Right cardiac atrium (tissue), 5 donors: Measurements from ENCODE around the gene MAPKBP1. TPM values are rescaled to one million over a fixed set of nuclear protein-coding genes. Genes with fewer than 3 reads are reported as not detected.
A peak's percentile ranks its signal among the peaks of the same experiment; 100 is the strongest.

Experiments
- ATAC-seq, 2 donors: fragments of 200-7000 bp; cut with Tn5 transposase; one replicate each; pipeline versions ENCODE4 v1.8.0 to v1.9.1; 2020; ENCODE audit warnings: moderate library complexity in 2 of 2, mild to moderate bottlenecking in 1 of 2
- DNase-seq, 3 donors: peaks; one replicate each; pipeline ENCODE4 v3.0.0-alpha.2; 2020
- H3K27ac ChIP-seq: one replicate; pipeline ENCODE4 v1.5.1; 2013; ENCODE audit warnings: mild to moderate bottlenecking, low read length, control low read depth, moderate library complexity
- H3K27me3 ChIP-seq: one replicate; pipeline ENCODE4 v1.6.1; 2013; ENCODE audit not compliant: control insufficient read depth, insufficient read depth
- H3K4me1 ChIP-seq: one replicate; pipeline ENCODE4 v1.6.1; 2013; ENCODE audit warnings: low read length; ENCODE audit not compliant: control insufficient read depth, insufficient read depth
- H3K4me3 ChIP-seq: one replicate; pipeline ENCODE4 v1.5.1; 2013; ENCODE audit warnings: low read length, control low read depth
- H3K9me3 ChIP-seq: one replicate; pipeline ENCODE4 v1.6.1; 2013; ENCODE audit warnings: low read length; ENCODE audit not compliant: control insufficient read depth
- WGBS: extraction: QIAGEN DNeasy Blood & Tissue Kit; methylation state at CpG from one replicate; pipeline ENCODE4 v1.1.7; 2013; 5-methylcytosine and 5-hydroxymethylcytosine counted together
- intact Hi-C, 4 donors: fragments of 100-400 bp; cut with DNase I; formaldehyde crosslinking; loops; one replicate each; pipeline versions ENCODE4 v1.11.0 to v1.14.0; 2022 to 2023
- polyA plus RNA-seq: library from polyadenylated mRNA; stranded (reverse); fragments of 200-250 nt; gene quantifications from one replicate; pipeline ENCODE4 v1.2.3, GENCODE V29; 2013
- total RNA-seq, 4 donors: library from RNA; stranded (reverse); fragmentation: NEBNext Ultra II Directional; extraction: Animal tissue kit (Norgen Biotek cat#: 25700); gene quantifications; one replicate each; pipeline ENCODE4 v1.2.1, GENCODE V29; 2021
- donor health status: healthy with polysubstance abuse.
- donor health status: DM: no; HTN: yes; CAD: no.
- donor health status: DM: no; HTN: no; CAD: no.
- donor health status: DM: no; HTN: yes; CAD: no; lungs with severe emphysema.
- donor health status: DM: yes; HTN: yes; CAD: no.

Gene MAPKBP1
- total and polyA plus RNA-seq, 5 donors = 11.2 to 20.4 (median 19.2) TPM

GRCh38 chr15:41817327-41817726 lies 43.0 kb downstream of the MAPKBP1 start:
- Histone ChIP-seq H3K9me3 (no peaks in the 10 kb centered on the region), H3K27ac (no peak overlapping the region), H3K27me3 (no peaks in the 10 kb centered on the region), H3K4me1 (no peaks in the 10 kb centered on the region), H3K4me3 (no peak overlapping the region)
- 90% methylated on average over 14 of the region's 14 CpGs for WGBS
- intact Hi-C loops = no loop called here
- DNase-seq = peak in 1 of 3 donors; percentile 37
- no peak for ATAC-seq

GRCh38 chr15:41817781-41818180 lies 43.5 kb downstream of the MAPKBP1 start:
- H3K27ac ChIP-seq = no peak overlapping the region
- no peak overlapping the region for H3K4me3 ChIP-seq
- no peaks in the 10 kb centered on the region for H3K4me1 ChIP-seq
- ATAC-seq = no peak
- intact Hi-C loops = no loop called here
- WGBS = 91% methylated on average over 6 of the region's 6 CpGs
- DNase-seq = no peak
- no peaks in the 10 kb centered on the region for H3K27me3 ChIP-seq
- H3K9me3 ChIP-seq = no peaks in the 10 kb centered on the region

- intact Hi-C loops = no loop called here
These were observed 45.3 kb downstream of the MAPKBP1 start for GRCh38 chr15:41819455-41820050.

GRCh38 chr15:41820791-41821423 lies 46.6 kb downstream of the MAPKBP1 start:
- Histone ChIP-seq H3K27ac (no peak overlapping the region), H3K4me3 (no peak overlapping the region), H3K4me1 (no peaks in the 10 kb centered on the region), H3K27me3 (no peaks in the 10 kb centered on the region), H3K9me3 (no peaks in the 10 kb centered on the region)
- ATAC-seq = no peak
- intact Hi-C loops = no loop called here
- no peak for DNase-seq
- 88% methylated on average over 6 of the region's 6 CpGs for WGBS

More at GRCh38 chr15:41819455-41820050, 45.3 kb downstream of the MAPKBP1 start:
- H3K27me3 ChIP-seq = no peaks in the 10 kb centered on the region
- H3K4me1 ChIP-seq = no peaks in the 10 kb centered on the region
- H3K9me3 ChIP-seq = no peaks in the 10 kb centered on the region
- H3K4me3 ChIP-seq = no peak overlapping the region
- WGBS = 90% methylated on average over 9 of the region's 9 CpGs
- no peak for ATAC-seq
- H3K27ac ChIP-seq = no peak overlapping the region
- no peak for DNase-seq

- intact Hi-C loops = no loop called here
- Histone ChIP-seq H3K4me1 (no peaks in the 10 kb centered on the region), H3K9me3 (no peaks in the 10 kb centered on the region), H3K27me3 (no peaks in the 10 kb centered on the region), H3K4me3 (no peak overlapping the region), H3K27ac (no peak overlapping the region)
- 82% methylated on average over 4 of the region's 4 CpGs for WGBS
- DNase-seq (no peak), ATAC-seq (no peak)
These were observed 47.5 kb downstream of the MAPKBP1 start for GRCh38 chr15:41821831-41822230.

- 91% methylated on average over 6 of the region's 6 CpGs for WGBS
- H3K9me3 ChIP-seq = no peaks in the 10 kb centered on the region
- no peaks in the 10 kb centered on the region for H3K27me3 ChIP-seq
- DNase-seq (peak in 1 of 3 donors; percentile 18), ATAC-seq (no peak)
- H3K4me3 ChIP-seq = no peak overlapping the region
- intact Hi-C loops = no loop called here
- H3K4me1 ChIP-seq = no peaks in the 10 kb centered on the region
- H3K27ac ChIP-seq = no peak overlapping the region
These were observed 48.2 kb downstream of the MAPKBP1 start for GRCh38 chr15:41822471-41822870.

- DNase-seq (peak in 2 of 3 donors; percentile 33 to 37), ATAC-seq (no peak)
- no peaks in the 10 kb centered on the region for H3K4me1 ChIP-seq
- intact Hi-C loops = no loop called here
- no peak overlapping the region for H3K27ac ChIP-seq
- 86% methylated on average over 6 of the region's 6 CpGs for WGBS
- H3K27me3 ChIP-seq = no peaks in the 10 kb centered on the region
- no peaks in the 10 kb centered on the region for H3K9me3 ChIP-seq
- H3K4me3 ChIP-seq = no peak overlapping the region
These were observed 48.7 kb downstream of the MAPKBP1 start for GRCh38 chr15:41822957-41823356.

- H3K27ac ChIP-seq = no peak overlapping the region
- H3K4me3 ChIP-seq = no peak overlapping the region
- ATAC-seq = no peak
- H3K27me3 ChIP-seq = no peaks in the 10 kb centered on the region
- WGBS = 89% methylated on average over 11 of the region's 11 CpGs
- intact Hi-C loops = no loop called here
- DNase-seq = peak in 2 of 3 donors; percentile 30 to 46
- no peaks in the 10 kb centered on the region for H3K9me3 ChIP-seq
- no peaks in the 10 kb centered on the region for H3K4me1 ChIP-seq
These were observed 49.2 kb downstream of the MAPKBP1 start for GRCh38 chr15:41823502-41823901.

- peak in 2 of 3 donors; percentile 36 for DNase-seq
- 92% methylated on average over 19 of the region's 19 CpGs for WGBS
- no peak overlapping the region for H3K27ac ChIP-seq
- H3K9me3 ChIP-seq = no peaks in the 10 kb centered on the region
- ATAC-seq = no peak
- intact Hi-C loops = no loop called here
- no peaks in the 10 kb centered on the region for H3K4me1 ChIP-seq
- no peaks in the 10 kb centered on the region for H3K27me3 ChIP-seq
- no peak overlapping the region for H3K4me3 ChIP-seq
These were observed 49.9 kb downstream of the MAPKBP1 start for GRCh38 chr15:41824062-41824745.

GRCh38 chr15:41825145-41825544 lies 50.9 kb downstream of the MAPKBP1 start:
- no peak overlapping the region for H3K27ac ChIP-seq
- no peaks in the 10 kb centered on the region for H3K9me3 ChIP-seq
- 86% methylated on average over 10 of the region's 10 CpGs for WGBS
- ATAC-seq (no peak), DNase-seq (peak in 2 of 3 donors; percentile 34 to 36)
- intact Hi-C loops = loop anchor here in 1 of 4 donors (5.0 kb wide), 1 partner anchor 157 kb away; no protein-coding TSS in a partner anchor
- no peaks in the 10 kb centered on the region for H3K27me3 ChIP-seq
- H3K4me3 ChIP-seq = no peak overlapping the region
- H3K4me1 ChIP-seq = no peaks in the 10 kb centered on the region
